ENCODE measurements around the gene OPN3.

GRCh38 chr1:241608379-241609033 lies 31.7 kb downstream of the OPN3 start:
- TF ChIP-seq TAF1 (IDR thresholded peaks at IDR 0.05; ENCODE audit: low read depth, low read length), result no peak
- no peak for TF ChIP-seq POLR2AphosphoS5 (IDR thresholded peaks at IDR 0.05; ENCODE audit: low read depth, low read length)
- no peak for TF ChIP-seq POLR2A (IDR thresholded peaks at IDR 0.05; ENCODE audit: low read depth, low read length)

Data from GM12891 (cell line).